Measurements from ENCODE around the gene C1RL. TPM values are rescaled to one million over a fixed set of nuclear protein-coding genes. Genes with fewer than 3 reads are reported as not detected.

Gene C1RL
- total RNA-seq, 2 experiments from 2014 or later, result 3.0 to 10.4 TPM

GRCh38 chr12:7096006-7096932 is 12.7 kb downstream of the C1RL start:
- Histone ChIP-seq H3K9me3 (ENCODE audit: low read length) (no peaks in the 10 kb centered on the region), H3K36me3 (ENCODE audit: insufficient read depth, low read length) (no peaks in the 10 kb centered on the region), H3K4me2 (ENCODE audit: low read length) (no peak overlapping the region), H3K4me3 (ENCODE audit: low read depth, low read length, poor library complexity, severe bottlenecking) (no peak overlapping the region), H4K20me1 (ENCODE audit: insufficient read depth, low read length) (no peaks in the 10 kb centered on the region), H2AFZ (ENCODE audit: low read length) (no peak overlapping the region), H3K4me1 (ENCODE audit: insufficient read depth, low read length, poor library complexity, severe bottlenecking) (peaks cover 3% of the 10 kb centered on the region), H3K79me2 (ENCODE audit: insufficient read depth, low read depth, low read length) (no peaks in the 10 kb centered on the region), H3K9me2 (ENCODE audit: insufficient read depth, low read length) (no peaks in the 10 kb centered on the region), H3K27ac (ENCODE audit: low read depth, low read length, poor library complexity, severe bottlenecking) (no peak overlapping the region)
- no peak for DNase-seq (ENCODE audit: low spot score)
- no TSS peak for BruUV-seq (replicated peaks)
- POLR2A ChIA-PET, result interaction anchor here (0.7 to 1.1 kb wide), 2 partner anchors 11 to 13 kb away, joined by 3 to 4 read pairs; no protein-coding TSS in a partner anchor
- intact Hi-C loops (cut with micrococcal nuclease; ENCODE audit: unreplicated experiment), result no loop called here
- TF ChIP-seq CTCF (conservative IDR thresholded peaks at IDR 0.05; ENCODE audit: low read length), result no peak
- no peak for TF ChIP-seq EZH2phosphoT487 (IDR thresholded peaks at IDR 0.05; ENCODE audit: borderline replicate concordance, low read depth, low read length)
- CTCF ChIA-PET (ENCODE audit: unreplicated experiment), result interaction anchor here (0.6 kb wide), 1 partner anchor 31 kb away, joined by 3 read pairs; no protein-coding TSS in a partner anchor

GRCh38 chr12:7093892-7094291 is 15.1 kb downstream of the C1RL start:
- H3K9me3 ChIP-seq (ENCODE audit: low read length), result no peaks in the 10 kb centered on the region
- no peak for DNase-seq (ENCODE audit: low spot score)
- H4K20me1 ChIP-seq (ENCODE audit: insufficient read depth, low read length), result no peaks in the 10 kb centered on the region
- no peaks in the 10 kb centered on the region for H3K36me3 ChIP-seq (ENCODE audit: insufficient read depth, low read length)
- H3K4me3 ChIP-seq (ENCODE audit: low read depth, low read length, poor library complexity, severe bottlenecking), result no peak overlapping the region
- intact Hi-C loops (cut with micrococcal nuclease; ENCODE audit: unreplicated experiment), result loop anchor here (2.0 to 5.0 kb wide), 2 partner anchors 19 to 227 kb away; partner anchors contain the start of gene TPI1
- peaks cover 3% of the 10 kb centered on the region for H3K4me1 ChIP-seq (ENCODE audit: insufficient read depth, low read length, poor library complexity, severe bottlenecking)
- ChIA-PET POLR2A (interaction anchor here (0.7 kb wide), 1 partner anchor 15 kb away, joined by 4 read pairs; the partner anchor contains the start of gene C1RL), CTCF (ENCODE audit: unreplicated experiment) (interaction anchor here (0.8 kb wide), 1 partner anchor 19 kb away, joined by 4 read pairs; no protein-coding TSS in a partner anchor)
- no peak overlapping the region for H3K27ac ChIP-seq (ENCODE audit: low read depth, low read length, poor library complexity, severe bottlenecking)
- no peak for TF ChIP-seq CTCF (conservative IDR thresholded peaks at IDR 0.05; ENCODE audit: low read length)
- TF ChIP-seq EZH2phosphoT487 (IDR thresholded peaks at IDR 0.05; ENCODE audit: borderline replicate concordance, low read depth, low read length), result no peak
- no peaks in the 10 kb centered on the region for H3K9me2 ChIP-seq (ENCODE audit: insufficient read depth, low read length)
- H2AFZ ChIP-seq (ENCODE audit: low read length), result no peak overlapping the region
- no TSS peak for BruUV-seq (replicated peaks)
- H3K4me2 ChIP-seq (ENCODE audit: low read length), result no peak overlapping the region
- H3K79me2 ChIP-seq (ENCODE audit: insufficient read depth, low read depth, low read length), result no peaks in the 10 kb centered on the region
